GM23338 (cell line): ENCODE results near the gene ZXDC. TPM values are rescaled to one million over a fixed set of nuclear protein-coding genes. Genes with fewer than 3 reads are reported as not detected.

ENCODE experiments used
- ATAC-seq: fragments of 200-7000 bp; cut with Tn5 transposase; 3 replicates; pipeline ENCODE4 v1.9.1; 2020
- DNase-seq: peaks from one replicate; pipeline ENCODE4 v3.0.0-alpha.2; 2015; ENCODE audit warnings: low spot score
- H2AFZ ChIP-seq: fragments of 200-600 bp; sonication (generic); 2 replicates; pipeline ENCODE4 v1.8.0; 2016; ENCODE audit warnings: antibody characterized with exemption, mild to moderate bottlenecking, moderate library complexity
- H3F3A ChIP-seq: fragments of 200-600 bp; sonication (generic); replicated peaks from 2 replicates; pipeline ENCODE4 v1.8.0; 2017; ENCODE audit warnings: antibody characterized with exemption, mixed run types, low read depth
- H3K27ac ChIP-seq: fragments of 200-600 bp; sonication (generic); 2 replicates; pipeline ENCODE4 v1.6.1; 2016; ENCODE audit warnings: low read depth
- H3K27me3 ChIP-seq: fragments of 200-600 bp; sonication (generic); 2 replicates; pipeline ENCODE4 v1.8.0; 2016; ENCODE audit warnings: mild to moderate bottlenecking, mixed run types, moderate library complexity; ENCODE audit not compliant: insufficient read depth
- H3K36me3 ChIP-seq: fragments of 200-600 bp; sonication (generic); 2 replicates; pipeline ENCODE4 v1.8.0; 2016; ENCODE audit warnings: mild to moderate bottlenecking; ENCODE audit not compliant: insufficient read depth
- H3K4me1 ChIP-seq: fragments of 200-600 bp; sonication (generic); 2 replicates; pipeline ENCODE4 v1.8.0; 2016; ENCODE audit warnings: mild to moderate bottlenecking, moderate library complexity; ENCODE audit not compliant: insufficient read depth
- H3K4me2 ChIP-seq: fragments of 200-600 bp; sonication (generic); 2 replicates; pipeline ENCODE4 v1.7.1; 2017; ENCODE audit warnings: mixed run types
- H3K4me3 ChIP-seq: fragments of 200-600 bp; sonication (generic); 2 replicates; pipeline ENCODE4 v1.6.1; 2016; ENCODE audit warnings: mixed run types
- H3K79me2 ChIP-seq: fragments of 200-600 bp; sonication (generic); replicated peaks from 2 replicates; pipeline ENCODE4 v1.8.0; 2017; ENCODE audit warnings: mild to moderate bottlenecking; ENCODE audit not compliant: insufficient read depth
- H3K9me2 ChIP-seq: fragments of 200-600 bp; sonication (generic); 2 replicates; pipeline ENCODE4 v1.8.0; 2017; ENCODE audit not compliant: insufficient read depth
- H4K20me1 ChIP-seq: fragments of 200-600 bp; sonication (generic); replicated peaks from 2 replicates; pipeline ENCODE4 v1.8.0; 2017; ENCODE audit warnings: mild to moderate bottlenecking; ENCODE audit not compliant: insufficient read depth
- H3K27ac Mint-ChIP-seq: 2 replicates; pipeline ENCODE4 v1.8.0; 2020; ENCODE audit warnings: inconsistent platforms, mild to moderate bottlenecking, moderate library complexity, mixed read lengths
- H3K27me3 Mint-ChIP-seq: 3 replicates; pipeline ENCODE4 v1.8.0; 2022; ENCODE audit warnings: low read depth, mild to moderate bottlenecking, moderate library complexity, mixed read lengths, inconsistent platforms; ENCODE audit not compliant: insufficient read depth, poor library complexity
- H3K36me3 Mint-ChIP-seq: 3 replicates; pipeline ENCODE4 v1.8.0; 2021; ENCODE audit warnings: low read depth, mild to moderate bottlenecking, inconsistent platforms, moderate library complexity, mixed read lengths
- H3K4me1 Mint-ChIP-seq: 3 replicates; pipeline ENCODE4 v1.8.0; 2020; ENCODE audit warnings: mild to moderate bottlenecking, inconsistent platforms, mixed read lengths
- H3K4me3 Mint-ChIP-seq: 3 replicates; pipeline ENCODE4 v1.8.0; 2021; ENCODE audit warnings: moderate library complexity, mild to moderate bottlenecking, inconsistent platforms, mixed read lengths
- H3K9me3 Mint-ChIP-seq: 3 replicates; pipeline ENCODE4 v1.8.0; 2020; ENCODE audit warnings: moderate library complexity, mild to moderate bottlenecking, inconsistent platforms, mixed read lengths
- CREB1 ChIP-seq: fragments of 250-450 bp; sonication (Bioruptor Pico); IDR thresholded peaks from 2 replicates; pipeline ENCODE4 v1.5.0; 2020; ENCODE audit warnings: low read depth, mild to moderate bottlenecking, moderate library complexity
- CTCF ChIP-seq, 2 experiments: fragments of 200-600 bp in 1 of 2; sonication (generic) in 1 of 2; conservative IDR thresholded peaks; 2 replicates each; pipeline versions ENCODE4 v1.5.1 to v1.6.1; 2016 to 2017; ENCODE audit warnings: antibody characterized with exemption in 2 of 2, low read depth in 2 of 2, mild to moderate bottlenecking in 2 of 2, moderate library complexity in 1 of 2
- ETS1 ChIP-seq: IDR thresholded peaks from 2 replicates; pipeline ENCODE4 v1.6.1; 2016; ENCODE audit warnings: antibody characterized with exemption
- EZH2 ChIP-seq: fragments of 200-600 bp; sonication (generic); IDR thresholded peaks from one replicate; pipeline ENCODE4 v1.8.0; 2017; ENCODE audit warnings: antibody characterized with exemption, mild to moderate bottlenecking, low read depth; ENCODE audit not compliant: unreplicated experiment
- EZH2phosphoT487 ChIP-seq: fragments of 200-600 bp; sonication (generic); IDR thresholded peaks from one replicate; pipeline ENCODE4 v1.8.1; 2018; ENCODE audit warnings: antibody characterized with exemption; ENCODE audit not compliant: unreplicated experiment
- JUNB ChIP-seq: IDR thresholded peaks from one replicate; pipeline ENCODE4 v1.6.1; 2016; ENCODE audit warnings: antibody characterized with exemption; ENCODE audit not compliant: unreplicated experiment
- NANOG ChIP-seq: IDR thresholded peaks from 2 replicates; pipeline ENCODE4 v1.6.1; 2016; ENCODE audit warnings: antibody characterized with exemption, borderline replicate concordance
- POLR2AphosphoS5 ChIP-seq: IDR thresholded peaks from 2 replicates; pipeline ENCODE4 v1.6.1; 2016; ENCODE audit warnings: antibody characterized with exemption, low read depth
- REST ChIP-seq: IDR thresholded peaks from one replicate; pipeline ENCODE4 v1.6.1; 2018; ENCODE audit warnings: antibody characterized with exemption; ENCODE audit not compliant: unreplicated experiment
- STAT1 ChIP-seq: IDR thresholded peaks from one replicate; pipeline ENCODE4 v1.6.1; 2016; ENCODE audit warnings: antibody characterized with exemption; ENCODE audit not compliant: unreplicated experiment
- ZNF114 ChIP-seq: fragments of 250-450 bp; sonication (Bioruptor Pico); IDR thresholded peaks from 2 replicates; pipeline ENCODE4 v1.5.0; 2020; ENCODE audit warnings: mild to moderate bottlenecking, moderate library complexity
- ZNF331 ChIP-seq: fragments of 250-450 bp; sonication (Bioruptor Pico); IDR thresholded peaks from 2 replicates; pipeline ENCODE4 v1.5.0; 2020; ENCODE audit warnings: low read depth, mild to moderate bottlenecking, moderate library complexity
- ZNF462 ChIP-seq: fragments of 250-450 bp; sonication (Bioruptor Pico); IDR thresholded peaks from 2 replicates; pipeline ENCODE4 v1.5.0; 2020; ENCODE audit warnings: mild to moderate bottlenecking, moderate library complexity
- polyA plus RNA-seq: library from polyadenylated mRNA; unstranded; fragments of >200 nt; fragmentation: Nextera tagmentation; extraction: Ambion mirVana; gene quantifications from 2 replicates; pipeline ENCODE4 v1.2.1, GENCODE V29; 2016
- total RNA-seq: library from RNA; depleted of rRNA; stranded (reverse); fragments of >200 nt; shearing (Covaris generic); gene quantifications from 2 replicates; pipeline ENCODE4 v1.2.3, GENCODE V29; 2014

The ZXDC gene
- total and polyA plus RNA-seq, 2 experiments from 2014 or later = 5.7 to 45.1 TPM

- Histone ChIP-seq H4K20me1 (no peaks in the 10 kb centered on the region), H3K4me3 (no peak overlapping the region), H2AFZ (no peak overlapping the region), H3K4me1 (no peaks in the 10 kb centered on the region), H3F3A (no peaks in the 10 kb centered on the region), H3K9me2 (no peaks in the 10 kb centered on the region), H3K36me3 (no peaks in the 10 kb centered on the region), H3K27me3 (no peaks in the 10 kb centered on the region), H3K79me2 (no peaks in the 10 kb centered on the region), H3K4me2 (no peak overlapping the region), H3K27ac (no peak overlapping the region)
- DNase-seq (no peak), ATAC-seq (no peak)
- Mint-ChIP-seq H3K27me3 (peaks cover 6% of the 10 kb centered on the region), H3K4me3 (no peak overlapping the region), H3K4me1 (peaks cover 2% of the 10 kb centered on the region; the same call in 1 of the 3 replicates), H3K36me3 (no peaks in the 10 kb centered on the region), H3K9me3 (no peaks in the 10 kb centered on the region), H3K27ac (no peak overlapping the region)
- TF ChIP-seq CREB1 (CRISPR knock-in tag) = no peak
- TF ChIP-seq ZNF462 (CRISPR knock-in tag) = no peak
- TF ChIP-seq ZNF331 = no peak
- no peak for TF ChIP-seq NANOG
- TF ChIP-seq STAT1 = no peak
- no peak for TF ChIP-seq ZNF114 (CRISPR knock-in tag)
- TF ChIP-seq CTCF (conservative IDR thresholded peaks at IDR 0.05; ENCODE audit: low read depth in 2 of 2) = no peak
- TF ChIP-seq REST = no peak
- TF ChIP-seq JUNB = no peak
- no peak for TF ChIP-seq ETS1
- TF ChIP-seq POLR2AphosphoS5 = no peak
- no peak for TF ChIP-seq EZH2
- TF ChIP-seq EZH2phosphoT487 = no peak
Measured at GRCh38 chr3:126512916-126513650, 37.4 kb upstream of the ZXDC start.
